Omental fat pad (tissue), 4 donors: ENCODE measurements around the gene CCDC180. TPM values are rescaled to one million over a fixed set of nuclear protein-coding genes. Genes with fewer than 3 reads are reported as not detected.

ENCODE experiments used
- ATAC-seq: fragments of 150-250 bp; one replicate; pipeline ENCODE4 v1.9.1; 2016; ENCODE audit warnings: mild to moderate bottlenecking, moderate library complexity; ENCODE audit not compliant: low FRiP score
- DNase-seq: peaks from one replicate; pipeline ENCODE4 v3.0.0-alpha.2; 2019; ENCODE audit warnings: low spot score
- total RNA-seq, 4 donors: library from RNA; depleted of rRNA; stranded (reverse); fragments of >200 nt; gene quantifications; one replicate each; pipeline ENCODE4 v1.1.0, GENCODE V29; 2016
- TF ChIP-seq, protein P1 (sequence below), 3 donors: fragments of 450-650 bp; IDR thresholded peaks; one replicate each; pipeline ENCODE4 v1.5.1; 2016 to 2017; ENCODE audit warnings: antibody characterized with exemption in 3 of 3, mild to moderate bottlenecking in 3 of 3, moderate library complexity in 2 of 3

CCDC180 gene
- total RNA-seq, 4 donors from 2014 or later: 2.9 to 6.1 (median 4.0) TPM

DNA sequence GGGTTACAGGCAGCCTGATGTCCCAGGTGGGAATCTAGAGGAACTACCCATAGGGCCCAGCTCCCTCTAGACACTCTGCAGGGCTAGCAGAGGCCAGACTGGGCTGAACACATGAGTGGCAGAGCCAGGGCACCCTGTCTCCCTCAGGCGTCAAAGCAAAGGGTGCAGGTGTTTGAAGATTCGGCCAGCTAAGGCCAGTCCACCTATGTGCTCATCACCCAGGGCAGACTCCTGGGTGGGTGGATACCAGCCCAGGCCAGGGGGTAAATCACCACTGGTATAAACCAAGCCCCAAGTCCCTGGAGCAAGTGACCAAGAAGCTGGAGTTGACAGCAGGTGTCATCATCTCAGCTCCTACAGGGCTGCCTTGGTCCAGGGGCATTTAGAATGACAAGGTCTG is 3.4 kb downstream of the CCDC180 start:
- ATAC-seq (no peak), DNase-seq (no peak)
- TF ChIP-seq, protein P1, sequence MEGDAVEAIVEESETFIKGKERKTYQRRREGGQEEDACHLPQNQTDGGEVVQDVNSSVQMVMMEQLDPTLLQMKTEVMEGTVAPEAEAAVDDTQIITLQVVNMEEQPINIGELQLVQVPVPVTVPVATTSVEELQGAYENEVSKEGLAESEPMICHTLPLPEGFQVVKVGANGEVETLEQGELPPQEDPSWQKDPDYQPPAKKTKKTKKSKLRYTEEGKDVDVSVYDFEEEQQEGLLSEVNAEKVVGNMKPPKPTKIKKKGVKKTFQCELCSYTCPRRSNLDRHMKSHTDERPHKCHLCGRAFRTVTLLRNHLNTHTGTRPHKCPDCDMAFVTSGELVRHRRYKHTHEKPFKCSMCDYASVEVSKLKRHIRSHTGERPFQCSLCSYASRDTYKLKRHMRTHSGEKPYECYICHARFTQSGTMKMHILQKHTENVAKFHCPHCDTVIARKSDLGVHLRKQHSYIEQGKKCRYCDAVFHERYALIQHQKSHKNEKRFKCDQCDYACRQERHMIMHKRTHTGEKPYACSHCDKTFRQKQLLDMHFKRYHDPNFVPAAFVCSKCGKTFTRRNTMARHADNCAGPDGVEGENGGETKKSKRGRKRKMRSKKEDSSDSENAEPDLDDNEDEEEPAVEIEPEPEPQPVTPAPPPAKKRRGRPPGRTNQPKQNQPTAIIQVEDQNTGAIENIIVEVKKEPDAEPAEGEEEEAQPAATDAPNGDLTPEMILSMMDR (IDR thresholded peaks at IDR 0.05): no peak

- TF ChIP-seq, protein P1 (IDR thresholded peaks at IDR 0.05): no peak
- no peak for ATAC-seq
- no peak for DNase-seq
Observed at GRCh38 chr9:97311798-97312500, 4.5 kb downstream of the CCDC180 start.

- ATAC-seq (no peak), DNase-seq (no peak)
- TF ChIP-seq, protein P1 (IDR thresholded peaks at IDR 0.05): no peak
Observed at GRCh38 chr9:97312556-97312955, 5.1 kb downstream of the CCDC180 start.

- DNase-seq: no peak
- TF ChIP-seq, protein P1 (IDR thresholded peaks at IDR 0.05): no peak
- ATAC-seq: no peak
Observed at GRCh38 chr9:97313243-97313642, 5.8 kb downstream of the CCDC180 start.

DNA sequence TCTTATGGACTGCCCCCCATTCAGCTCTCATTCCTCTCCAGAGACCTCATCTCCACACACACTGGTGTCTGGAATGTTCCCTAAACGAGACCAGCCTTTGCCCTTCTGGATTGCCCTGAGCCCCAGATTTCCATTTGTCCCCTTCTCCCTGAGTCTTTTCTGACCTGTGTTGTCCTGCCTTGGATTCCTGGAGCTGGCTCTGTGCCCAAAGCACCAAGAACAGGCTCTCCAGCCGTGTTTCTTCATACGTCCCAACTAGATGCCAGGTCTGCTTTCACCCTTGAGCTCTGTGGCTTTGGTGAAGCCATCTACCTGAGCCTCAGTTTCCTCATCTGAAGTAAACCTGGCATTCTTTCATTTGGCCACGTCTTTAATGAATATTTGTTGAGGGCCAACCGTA is 6.3 kb downstream of the CCDC180 start:
- TF ChIP-seq, protein P1 (IDR thresholded peaks at IDR 0.05): no peak
- ATAC-seq (no peak), DNase-seq (no peak)

DNA sequence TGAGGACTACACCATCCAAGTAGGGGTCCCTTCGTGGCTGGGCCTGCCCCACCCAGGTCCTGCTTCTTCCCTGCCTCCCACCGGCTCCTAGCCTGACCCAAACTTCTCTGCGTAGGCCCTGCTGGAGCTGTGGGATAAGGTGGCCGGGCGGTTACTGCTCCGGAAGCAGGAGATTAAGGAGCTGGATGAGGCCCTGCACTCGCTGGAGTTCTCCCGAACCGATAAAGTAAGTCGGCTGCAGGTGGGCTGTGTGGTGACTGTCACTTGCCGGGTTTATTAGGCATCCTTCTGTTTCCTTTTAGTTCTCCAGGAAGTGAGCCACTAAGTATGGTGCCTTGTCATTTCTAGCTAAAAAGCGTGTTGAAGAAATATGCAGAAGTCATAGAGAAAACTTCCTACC is 7.0 kb downstream of the CCDC180 start:
- ATAC-seq: no peak
- TF ChIP-seq, protein P1 (IDR thresholded peaks at IDR 0.05): no peak
- no peak for DNase-seq

GRCh38 chr9:97315550-97315949 is 8.1 kb downstream of the CCDC180 start:
- TF ChIP-seq, protein P1 (IDR thresholded peaks at IDR 0.05): no peak
- no peak for DNase-seq
- no peak for ATAC-seq
